Measurements from ENCODE around the gene ARHGAP40. TPM values are rescaled to one million over a fixed set of nuclear protein-coding genes. Genes with fewer than 3 reads are reported as not detected.
A peak's percentile ranks its signal among the peaks of the same experiment; 100 is the strongest.

Gene ARHGAP40
- total and polyA plus RNA-seq, 9 of the 15 experiments (the other 6 are each of a cell fraction or from before 2014, with no cell fraction given), result not detected

GRCh38 chr20:38685853-38686473 lies 84.4 kb downstream of the ARHGAP40 start (continued):
- TF ChIP-seq BRF1 (IDR thresholded peaks at IDR 0.05; ENCODE audit: borderline replicate concordance, extremely low read depth, insufficient read length), result no peak
- no peak for TF ChIP-seq ZNF780A (CRISPR knock-in tag; IDR thresholded peaks at IDR 0.05)
- no peak for TF ChIP-seq ZBTB26 (CRISPR knock-in tag; IDR thresholded peaks at IDR 0.05)
- TF ChIP-seq SREBF2 (CRISPR knock-in tag; IDR thresholded peaks at IDR 0.05), result no peak
- TF ChIP-seq FOXJ3 (CRISPR knock-in tag; IDR thresholded peaks at IDR 0.05), result peak; percentile 69; the same call in 1 of the 2 replicates
- no peak for TF ChIP-seq ZNF217 (CRISPR knock-in tag; IDR thresholded peaks at IDR 0.05)
- TF ChIP-seq TBL1XR1 (IDR thresholded peaks at IDR 0.05; ENCODE audit: low read length in 2 of 2), result no peak
- TF ChIP-seq HCFC1 (IDR thresholded peaks at IDR 0.05; ENCODE audit: low read depth, low read length), result peak; percentile 35; the same call in 1 of the 2 replicates
- TF ChIP-seq ZNF133 (CRISPR knock-in tag; IDR thresholded peaks at IDR 0.05), result no peak
- TF ChIP-seq MECOM (CRISPR knock-in tag; IDR thresholded peaks at IDR 0.05), result no peak
- peak; percentile 75 for TF ChIP-seq ZNF175 (CRISPR knock-in tag; IDR thresholded peaks at IDR 0.05; ENCODE audit: low read depth)
- no peak for TF ChIP-seq ZSCAN32 (CRISPR knock-in tag; IDR thresholded peaks at IDR 0.05)
- TF ChIP-seq DLX4 (CRISPR knock-in tag; IDR thresholded peaks at IDR 0.05), result no peak
- no peak for TF ChIP-seq SMARCE1 (IDR thresholded peaks at IDR 0.05)
- TF ChIP-seq LEF1 (IDR thresholded peaks at IDR 0.05), result no peak
- TF ChIP-seq COPS2 (conservative IDR thresholded peaks at IDR 0.05), result no peak
- TF ChIP-seq DACH1 (IDR thresholded peaks at IDR 0.05; ENCODE audit: partially characterized antibody), result no peak
- no peak for TF ChIP-seq TFAM (CRISPR knock-in tag; conservative IDR thresholded peaks at IDR 0.05)
- no peak for TF ChIP-seq ZNF143 (CRISPR knock-in tag; IDR thresholded peaks at IDR 0.05)
- no peak for TF ChIP-seq ZHX1 (conservative IDR thresholded peaks at IDR 0.05; ENCODE audit: low read length)
- TF ChIP-seq ZNF639 (CRISPR knock-in tag; conservative IDR thresholded peaks at IDR 0.05 in 1 of 2, IDR thresholded peaks at IDR 0.05 in 1 of 2), result no peak
- no peak for TF ChIP-seq KDM5B (IDR thresholded peaks at IDR 0.05; ENCODE audit: insufficient replicate concordance, low read depth, low read length)
- no peak for TF ChIP-seq SMAD3 (CRISPR knock-in tag; conservative IDR thresholded peaks at IDR 0.05)
- no peak for TF ChIP-seq POLR3G (IDR thresholded peaks at IDR 0.05; ENCODE audit: extremely low read depth, insufficient read length, insufficient replicate concordance)
- no peak for TF ChIP-seq NEUROD1 (IDR thresholded peaks at IDR 0.05; ENCODE audit: borderline replicate concordance, low read depth, low read length, partially characterized antibody)

Measured in K562 (cell line).